Eye (tissue), 1 donor: ENCODE results near the gene PLEKHA8.

Experiments
- DNase-seq: peaks from one replicate; pipeline ENCODE4 v3.0.0-alpha.2; 2015

Gene PLEKHA8

DNA sequence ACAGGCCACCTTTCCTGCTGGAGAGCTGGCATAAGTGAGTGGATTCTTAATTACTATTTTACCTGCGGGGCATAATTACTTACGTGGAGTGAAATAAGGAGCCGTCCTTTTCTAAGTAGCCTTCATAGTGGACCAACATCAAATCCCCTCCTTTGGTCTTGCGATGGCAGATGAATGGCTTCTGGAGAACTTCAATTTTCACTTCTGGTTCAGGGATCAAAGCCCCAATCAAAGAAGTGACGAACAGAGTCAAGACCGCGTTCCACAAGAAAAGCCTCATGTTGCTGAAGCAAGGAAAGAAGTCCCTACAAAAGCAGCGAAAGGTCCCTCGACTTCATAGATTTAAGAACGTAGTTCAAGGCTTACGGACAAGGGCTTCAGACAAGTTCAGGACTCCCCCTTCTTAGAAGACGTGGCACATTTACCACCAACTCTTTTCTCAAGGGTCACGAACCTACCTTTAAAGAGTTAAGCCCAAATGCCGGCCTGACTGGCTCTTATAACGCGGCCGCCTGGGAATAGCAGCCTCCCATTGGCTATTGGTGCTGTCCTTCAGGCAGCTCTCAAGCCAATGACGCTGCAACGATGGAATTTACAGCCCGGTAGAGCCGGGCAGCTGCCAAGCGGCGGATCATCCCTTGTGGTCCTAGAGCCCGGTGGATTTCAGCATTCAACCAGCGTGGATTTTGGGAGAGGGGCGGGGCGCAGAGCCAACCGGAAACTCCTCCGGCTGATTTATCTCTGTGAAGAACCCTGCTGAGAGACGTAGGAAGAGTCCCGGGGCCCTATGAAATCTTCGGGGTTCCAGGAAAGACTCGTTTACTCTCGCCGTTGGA, 1.8 kb upstream of the PLEKHA8 start, which contains the start of gene FKBP14:
FKBP14 (minus strand) TSS at position 474 of the 836 bp plus-strand sequence; CDS start at position 280, 194 bp downstream.
- peak; percentile 99 for DNase-seq

- no peak for DNase-seq
Measured at GRCh38 chr7:30027065-30027456, 1.2 kb upstream of the PLEKHA8 start.

GRCh38 chr7:30027740-30028215, 434 bp upstream of the PLEKHA8 start:
- no peak for DNase-seq

- DNase-seq: peak; percentile 86
Measured at GRCh38 chr7:30028749-30029635, 780 bp downstream of the PLEKHA8 start.

DNA sequence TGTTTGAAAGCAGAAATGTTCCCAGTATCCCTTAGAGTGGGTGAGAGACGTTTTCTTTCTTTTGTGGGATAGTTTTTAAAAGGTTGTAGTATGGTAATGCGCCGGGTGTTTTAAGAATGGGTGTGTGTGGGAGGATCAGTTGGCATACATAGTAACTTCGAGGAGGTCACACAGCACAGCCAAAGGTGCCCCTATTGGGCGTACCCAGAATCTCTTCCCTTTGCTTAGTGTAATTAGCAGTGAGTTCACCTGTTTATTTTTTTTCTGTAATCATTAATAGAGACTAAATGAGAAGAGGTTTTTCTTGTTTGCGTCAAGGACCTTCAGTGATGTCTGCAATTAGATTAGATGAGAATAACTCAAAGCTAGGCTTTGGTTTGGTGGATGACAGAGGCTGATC, 1.5 kb downstream of the PLEKHA8 start:
- DNase-seq: peak; percentile 27

DNA sequence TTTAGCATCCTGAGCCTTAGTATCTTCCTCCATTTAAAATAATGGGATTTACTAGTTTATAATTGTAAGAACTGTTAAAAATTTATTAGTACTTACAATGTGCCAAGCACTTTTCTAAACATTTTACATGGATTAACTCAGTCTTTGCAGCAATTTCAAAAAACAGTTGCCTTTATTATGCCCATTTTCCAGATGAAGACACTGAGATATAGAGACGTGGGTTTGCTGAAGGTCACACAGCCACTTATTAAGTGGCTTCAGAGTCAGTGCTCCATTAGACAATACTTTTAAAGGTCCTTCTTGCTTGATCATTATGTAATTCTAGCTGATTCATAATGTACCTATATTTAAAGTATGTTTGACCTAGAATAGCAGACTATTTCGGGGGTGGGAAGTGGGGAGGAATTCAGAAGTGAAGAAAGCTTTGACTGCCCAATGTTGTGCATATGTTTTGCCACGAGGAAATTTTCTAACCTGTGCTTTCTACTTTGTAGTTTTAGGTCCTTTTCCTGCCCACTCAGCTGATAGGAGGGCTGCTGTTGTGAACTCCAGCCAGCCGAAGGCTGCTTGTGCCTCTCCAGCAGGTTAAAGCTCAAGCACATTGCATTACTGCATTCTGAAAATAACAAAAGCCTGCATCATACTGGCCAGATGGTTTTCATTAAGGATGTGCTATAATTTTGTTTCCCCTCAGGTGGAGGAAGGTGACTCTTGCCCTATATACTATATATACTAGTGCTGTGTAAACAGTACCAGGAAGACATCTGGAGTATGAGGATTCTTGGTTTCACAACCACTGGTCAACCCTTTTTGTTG, 4.3 kb downstream of the PLEKHA8 start:
- DNase-seq: peak; percentile 4

DNA sequence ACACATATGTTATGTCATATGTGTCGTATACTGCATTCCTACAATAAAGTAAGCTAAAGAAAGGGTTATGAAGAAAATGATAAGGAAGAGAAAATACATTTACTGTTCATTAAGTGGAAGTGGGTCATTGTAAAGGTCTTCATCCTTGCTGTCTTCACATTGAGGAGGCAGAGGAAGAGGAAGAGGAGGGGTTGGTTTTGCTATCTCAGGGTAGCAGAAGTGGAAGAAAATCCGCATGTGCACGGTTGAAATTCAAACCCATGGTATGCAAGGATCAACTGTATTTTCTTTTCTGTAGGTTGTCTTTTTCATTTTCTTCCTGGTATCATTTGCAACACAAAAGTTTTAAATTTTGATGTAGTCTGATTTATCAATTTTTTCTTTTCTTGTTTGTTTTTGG, 6.3 kb downstream of the PLEKHA8 start:
- no peak for DNase-seq

DNA sequence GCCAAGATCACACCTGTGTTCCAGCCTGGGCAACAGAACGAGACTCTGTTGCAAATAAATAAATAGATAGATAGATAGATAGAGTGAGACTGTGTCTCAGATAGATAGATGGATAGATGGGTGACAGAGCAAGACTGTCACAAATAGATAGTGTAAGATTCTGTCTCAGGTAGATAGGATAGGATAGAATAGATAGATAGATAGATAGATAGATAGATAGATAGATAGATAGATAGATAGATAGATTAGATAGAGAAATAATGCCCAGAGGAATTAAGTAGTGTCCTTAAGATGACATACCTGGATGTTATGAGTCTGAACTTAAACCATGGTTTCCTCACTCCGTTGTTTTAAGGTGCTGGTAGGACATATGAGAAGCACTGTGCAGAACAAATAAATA, 8.0 kb downstream of the PLEKHA8 start:
- no peak for DNase-seq

- DNase-seq: no peak
Measured at GRCh38 chr7:30038196-30038980, 10.2 kb downstream of the PLEKHA8 start.

- no peak for DNase-seq
Measured at GRCh38 chr7:30040938-30041337, 12.7 kb downstream of the PLEKHA8 start.

- no peak for DNase-seq
Measured at GRCh38 chr7:30041526-30042269, 13.5 kb downstream of the PLEKHA8 start.

DNA sequence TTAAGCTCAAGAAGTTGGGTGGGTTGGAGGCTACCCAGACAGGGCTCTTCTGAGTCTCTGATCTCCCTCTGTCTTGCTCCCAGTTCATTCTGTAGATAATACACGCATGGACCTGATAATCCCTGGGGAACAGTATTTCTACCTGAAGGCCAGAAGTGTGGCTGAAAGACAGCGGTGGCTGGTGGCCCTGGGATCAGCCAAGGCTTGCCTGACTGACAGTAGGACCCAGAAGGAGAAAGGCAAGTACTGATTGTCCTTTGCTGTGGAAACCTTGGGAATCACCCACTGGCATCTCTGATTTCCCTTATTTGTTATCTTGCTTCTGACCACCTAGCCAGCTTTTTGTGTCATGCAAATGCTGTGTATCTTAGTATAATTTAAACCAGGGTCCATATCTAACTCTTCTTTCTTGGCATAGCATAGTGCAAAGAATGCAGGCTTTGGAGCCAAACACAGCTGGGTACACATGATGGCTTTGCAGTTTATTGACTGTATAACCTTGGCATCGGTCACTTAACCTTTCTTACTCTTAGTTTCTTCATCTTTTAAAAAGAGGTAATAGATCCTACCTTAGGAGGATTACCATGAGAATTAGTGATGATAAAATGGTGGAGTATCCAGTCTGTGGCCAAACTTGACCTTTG, 18.0 kb downstream of the PLEKHA8 start:
- no peak for DNase-seq

DNA sequence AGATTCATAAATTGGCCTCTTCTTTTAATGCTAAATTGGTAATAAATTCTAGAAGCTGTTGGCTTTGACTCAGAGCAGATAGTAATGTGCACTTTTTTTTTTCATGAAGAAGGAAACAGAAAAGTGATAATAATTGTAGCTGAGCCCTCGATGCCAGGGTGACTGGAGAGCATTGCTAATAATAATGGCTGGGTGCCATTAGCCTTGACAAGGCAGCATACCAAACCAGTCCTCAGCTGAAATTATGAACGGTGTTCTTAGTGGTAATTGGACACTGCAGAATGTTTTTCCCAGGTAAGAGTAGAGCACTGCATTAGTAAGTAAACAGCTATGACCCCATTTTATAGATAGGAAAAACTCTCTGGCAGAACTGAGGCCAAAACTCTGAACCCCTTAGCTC, 18.9 kb downstream of the PLEKHA8 start:
- DNase-seq: no peak

DNA sequence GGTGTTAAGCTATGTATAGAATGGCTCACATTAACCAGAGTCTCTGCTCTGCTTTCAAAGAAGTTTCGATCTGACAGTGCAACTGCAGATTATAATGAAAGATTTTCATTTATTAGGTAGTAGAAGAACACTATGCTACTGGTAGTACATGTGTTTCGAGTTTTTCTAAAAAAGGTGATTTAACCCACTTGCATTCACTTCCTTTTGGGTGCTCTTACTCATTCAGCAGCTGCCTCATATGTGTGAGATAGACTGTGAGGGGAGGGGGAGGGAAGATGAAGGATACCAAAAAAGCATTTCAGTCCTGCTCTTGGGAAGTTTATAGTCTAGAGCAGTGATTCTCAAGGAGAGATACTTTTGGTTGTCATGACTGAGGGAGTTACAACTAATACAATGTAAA, 20.4 kb downstream of the PLEKHA8 start:
- no peak for DNase-seq

DNA sequence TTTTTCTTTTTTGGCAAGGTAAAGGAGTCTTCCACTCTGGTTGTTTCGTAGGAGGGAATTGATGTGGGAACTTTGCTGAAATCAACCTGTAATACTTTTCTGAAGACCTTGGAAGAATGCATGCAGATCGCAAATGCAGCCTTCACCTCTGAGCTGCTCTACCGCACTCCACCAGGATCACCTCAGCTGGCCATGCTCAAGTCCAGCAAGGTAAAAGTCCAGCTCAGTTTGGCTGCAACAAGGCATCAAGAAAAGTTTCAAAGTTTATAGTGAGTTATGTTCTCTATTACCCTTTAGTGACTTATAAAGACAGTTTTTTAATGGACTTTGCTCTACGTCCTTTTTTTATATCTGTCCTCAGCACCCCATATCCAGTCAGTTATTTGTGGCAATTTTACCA, 21.0 kb downstream of the PLEKHA8 start:
- no peak for DNase-seq

DNA sequence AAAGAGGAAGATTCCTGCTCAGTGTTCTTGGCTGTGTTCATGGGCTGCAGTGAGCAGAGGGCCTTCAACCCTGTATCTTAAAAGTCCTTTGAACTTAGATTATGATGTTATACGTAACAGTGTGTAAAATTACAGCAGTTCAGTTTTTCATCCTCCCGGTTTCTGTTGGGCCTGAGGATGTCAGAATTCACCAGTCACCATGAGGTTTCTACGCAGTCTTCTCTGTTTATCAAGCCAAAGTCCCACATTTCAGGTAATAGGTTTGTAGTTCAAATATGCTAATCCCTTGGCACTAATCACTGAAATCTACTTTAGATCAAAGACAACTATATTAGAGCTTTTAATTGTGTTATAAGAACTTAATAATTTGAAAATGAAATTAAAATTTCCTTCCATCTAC, 24.9 kb downstream of the PLEKHA8 start:
- DNase-seq: no peak

DNA sequence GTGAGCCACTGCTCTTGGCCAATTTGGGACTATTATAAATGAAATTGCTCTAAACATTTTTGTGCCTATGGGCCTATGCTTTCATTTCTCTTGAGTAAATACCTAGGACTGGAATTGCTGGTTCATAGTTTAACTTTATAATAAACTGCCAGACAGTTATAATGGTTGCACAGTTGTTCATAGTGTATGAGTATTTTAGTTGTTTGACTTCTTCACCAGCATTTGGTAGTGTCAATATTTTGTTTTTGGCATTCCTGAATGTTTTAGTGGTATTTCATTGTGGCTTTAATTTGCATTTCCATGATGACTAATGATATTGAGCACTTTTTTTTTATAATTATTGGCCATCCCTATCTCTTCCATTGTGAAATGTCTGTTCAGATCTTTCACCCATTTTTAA, 29.5 kb downstream of the PLEKHA8 start:
- DNase-seq: no peak

DNA sequence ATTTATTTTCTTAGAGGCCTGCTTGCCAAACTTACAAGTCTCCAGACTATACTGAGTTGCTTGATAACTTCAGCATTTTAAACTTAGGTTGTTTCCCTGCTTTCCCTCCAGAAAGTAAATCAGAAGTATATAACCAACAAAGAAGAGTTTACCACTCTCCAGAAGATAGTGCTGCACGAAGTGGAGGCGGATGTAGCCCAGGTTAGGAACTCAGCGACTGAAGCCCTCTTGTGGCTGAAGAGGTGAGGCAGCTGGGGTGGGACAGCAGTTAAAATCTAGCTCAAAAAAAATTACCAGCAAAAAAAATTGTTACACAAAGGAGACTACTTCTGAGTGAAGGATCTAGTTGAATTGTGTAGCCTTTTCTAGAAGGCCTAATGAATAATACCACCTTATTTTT, 33.6 kb downstream of the PLEKHA8 start:
- peak; percentile 31 for DNase-seq

GRCh38 chr7:30062587-30062986, 34.4 kb downstream of the PLEKHA8 start:
- DNase-seq: peak; percentile 67

DNA sequence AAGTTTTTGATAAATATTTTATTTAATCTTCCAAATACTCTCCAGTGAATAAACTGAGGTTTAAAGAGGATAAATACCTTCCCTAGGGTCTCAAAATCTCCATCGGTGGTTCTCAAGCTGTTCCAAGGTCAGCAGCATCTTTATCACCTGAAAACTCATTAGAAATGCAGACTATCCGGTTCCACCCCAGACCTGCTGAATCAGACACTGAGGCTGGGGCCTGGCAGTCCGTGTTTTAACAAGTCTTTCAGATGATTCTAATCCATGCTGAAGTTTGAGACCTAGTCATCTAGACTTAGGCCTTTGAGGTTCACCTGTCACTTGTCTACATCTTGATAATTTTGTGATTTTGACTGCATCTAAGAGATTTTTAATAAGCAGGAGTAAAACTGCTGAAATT, 37.5 kb downstream of the PLEKHA8 start:
- DNase-seq: no peak

GRCh38 chr7:30066687-30067086, 38.5 kb downstream of the PLEKHA8 start:
- no peak for DNase-seq
